Activated CD4-positive, alpha-beta T cell treated with anti-CD3 and anti-CD28 coated beads for 24 hours (primary cell): ENCODE results near the gene ADGRF1.
"Not testable (repeated sequence)": the region's sequence is repeated elsewhere in the genome, so short reads cannot be mapped to it uniquely, and the experiment has no call there.

Experiments used
- DNase-seq, 2 donors: peaks; one replicate each; pipeline ENCODE4 v3.0.0-alpha.2; 2020; ENCODE audit warnings: low read depth in 2 of 2

Gene ADGRF1

GRCh38 chr6:47022191-47022590 is 19.9 kb downstream of the ADGRF1 start:
- DNase-seq = no peak

- no peak for DNase-seq
Measured at GRCh38 chr6:47019941-47020340, 22.2 kb downstream of the ADGRF1 start.

GRCh38 chr6:47016909-47017308 is 25.2 kb downstream of the ADGRF1 start:
- no peak for DNase-seq

- no peak for DNase-seq
Measured at GRCh38 chr6:47016261-47016660, 25.9 kb downstream of the ADGRF1 start.

GRCh38 chr6:47014401-47014800 is 27.7 kb downstream of the ADGRF1 start:
- DNase-seq = no peak

- no peak for DNase-seq
Measured at GRCh38 chr6:47009583-47009982, 32.5 kb downstream of the ADGRF1 start.

- no peak for DNase-seq
Measured at GRCh38 chr6:47008397-47008763, 33.8 kb downstream of the ADGRF1 start.

GRCh38 chr6:47007657-47008396 is 34.3 kb downstream of the ADGRF1 start:
- DNase-seq = no peak

GRCh38 chr6:47005486-47005885 is 36.6 kb downstream of the ADGRF1 start:
- no peak for DNase-seq

GRCh38 chr6:47004463-47004862 is 37.7 kb downstream of the ADGRF1 start:
- no peak for DNase-seq

GRCh38 chr6:47000842-47001241 is 41.3 kb downstream of the ADGRF1 start:
- DNase-seq = no peak

- no peak for DNase-seq
Measured at GRCh38 chr6:46998436-46999017, 43.6 kb downstream of the ADGRF1 start.

GRCh38 chr6:46997646-46998045 is 44.5 kb downstream of the ADGRF1 start:
- DNase-seq = no peak

GRCh38 chr6:46996860-46997641 is 45.1 kb downstream of the ADGRF1 start:
- DNase-seq = no peak

GRCh38 chr6:46994933-46995332 is 47.2 kb downstream of the ADGRF1 start:
- DNase-seq = no peak

- DNase-seq = no peak
Measured at GRCh38 chr6:46993846-46994245, 48.3 kb downstream of the ADGRF1 start.

- not testable (repeated sequence) for DNase-seq
Measured at GRCh38 chr6:46992391-46992790, 49.7 kb downstream of the ADGRF1 start.

GRCh38 chr6:46990818-46991510 is 51.2 kb downstream of the ADGRF1 start:
- not testable (repeated sequence) for DNase-seq

- DNase-seq = no peak
Measured at GRCh38 chr6:46990031-46990644, 52.0 kb downstream of the ADGRF1 start.

GRCh38 chr6:46989398-46989797 is 52.7 kb downstream of the ADGRF1 start:
- no peak for DNase-seq

GRCh38 chr6:46985943-46986342 is 56.2 kb downstream of the ADGRF1 start:
- no peak for DNase-seq

- no peak for DNase-seq
Measured at GRCh38 chr6:46983007-46983411, 59.1 kb downstream of the ADGRF1 start.
